HG02973 (cell line): ENCODE results near the gene MRPL18.
"Not testable (repeated sequence)": the region's sequence is repeated elsewhere in the genome, so short reads cannot be mapped to it uniquely, and the experiment has no call there.

ENCODE experiments used
- ATAC-seq: cut with Tn5 transposase; IDR thresholded peaks from one replicate; pipeline ENCODE4 v1.9.1; 2021; ENCODE audit warnings: moderate library complexity; ENCODE audit not compliant: unreplicated experiment

The MRPL18 gene

GRCh38 chr6:159790149-159790955 lies at the start of gene MRPL18:
TSS of gene MRPL18 (plus strand) at chr6:159790467. CDS start at chr6:159790588, 121 bp downstream.
- peak; percentile 85 for ATAC-seq

- ATAC-seq, result no peak
Measured at GRCh38 chr6:159742165-159742564, 48.1 kb upstream of the MRPL18 start.

- no peak for ATAC-seq
Measured at GRCh38 chr6:159745081-159745480, 45.2 kb upstream of the MRPL18 start.

GRCh38 chr6:159746759-159747158 lies 43.5 kb upstream of the MRPL18 start:
- no peak for ATAC-seq

GRCh38 chr6:159748127-159748526 lies 42.1 kb upstream of the MRPL18 start:
- not testable (repeated sequence) for ATAC-seq

GRCh38 chr6:159751448-159751847 lies 38.8 kb upstream of the MRPL18 start:
- ATAC-seq, result no peak

GRCh38 chr6:159753081-159753872 lies 37.0 kb upstream of the MRPL18 start:
- ATAC-seq, result no peak

- ATAC-seq, result no peak
Measured at GRCh38 chr6:159754401-159754800, 35.9 kb upstream of the MRPL18 start.

- ATAC-seq, result no peak
Measured at GRCh38 chr6:159754959-159755914, 35.0 kb upstream of the MRPL18 start.

GRCh38 chr6:159756508-159756907 lies 33.8 kb upstream of the MRPL18 start:
- no peak for ATAC-seq

GRCh38 chr6:159758031-159759001 lies 32.0 kb upstream of the MRPL18 start:
- ATAC-seq, result no peak

GRCh38 chr6:159759645-159760044 lies 30.6 kb upstream of the MRPL18 start:
- ATAC-seq, result no peak

- no peak for ATAC-seq
Measured at GRCh38 chr6:159760602-159761057, 29.6 kb upstream of the MRPL18 start.

GRCh38 chr6:159761129-159761872 lies 29.0 kb upstream of the MRPL18 start:
- no peak for ATAC-seq

- peak; percentile 98 for ATAC-seq
Measured at GRCh38 chr6:159761873-159762680, 28.2 kb upstream of the MRPL18 start, which contains the start of gene ACAT2. TSS of gene ACAT2 (plus strand) at chr6:159762045. CDS start at chr6:159762088, 43 bp downstream.

- no peak for ATAC-seq
Measured at GRCh38 chr6:159762681-159763293, 27.5 kb upstream of the MRPL18 start.

- ATAC-seq, result no peak
Measured at GRCh38 chr6:159766906-159767305, 23.4 kb upstream of the MRPL18 start.

GRCh38 chr6:159769470-159769869 lies 20.8 kb upstream of the MRPL18 start:
- ATAC-seq, result no peak
